Measurements from ENCODE around the gene SHISA5. TPM values are rescaled to one million over a fixed set of nuclear protein-coding genes. Genes with fewer than 3 reads are reported as not detected.

Gene SHISA5
- total and polyA plus RNA-seq, 10 of the 15 experiments (the other 5 are each of a cell fraction or from before 2014, with no cell fraction given), result 17.1 to 148 (median 67.3) TPM

- TF ChIP-seq USF1 (IDR thresholded peaks at IDR 0.05; ENCODE audit: borderline replicate concordance, extremely low read length, insufficient read depth, low read depth, low read length) (no peak), POU2F2 (IDR thresholded peaks at IDR 0.05; ENCODE audit: borderline replicate concordance, low read depth, low read length) (peak; percentile 14; the same call in 1 of the 3 replicates), CHD1 (IDR thresholded peaks at IDR 0.05; ENCODE audit: low read depth, low read length) (no peak), RB1 (IDR thresholded peaks at IDR 0.05; ENCODE audit: borderline replicate concordance) (peak; percentile 97), YBX1 (IDR thresholded peaks at IDR 0.05) (no peak), EP300 (IDR thresholded peaks at IDR 0.05; ENCODE audit: borderline replicate concordance in 1 of 2, control insufficient read depth in 1 of 2, low read depth in 2 of 2, low read length in 2 of 2) (no peak), RELB (IDR thresholded peaks at IDR 0.05; ENCODE audit: low read depth) (peak; percentile 87), BMI1 (IDR thresholded peaks at IDR 0.05; ENCODE audit: borderline replicate concordance) (no peak), FOXK2 (IDR thresholded peaks at IDR 0.05) (no peak), E2F4 (IDR thresholded peaks at IDR 0.05; ENCODE audit: low read depth, low read length) (peak; percentile 82), ELK1 (IDR thresholded peaks at IDR 0.05; ENCODE audit: low read depth, low read length) (no peak), PAX8 (IDR thresholded peaks at IDR 0.05) (no peak), SREBF2 (IDR thresholded peaks at IDR 0.05; ENCODE audit: low read length) (no peak), ESRRA (IDR thresholded peaks at IDR 0.05; ENCODE audit: low read length) (no peak), NR2C2 (IDR thresholded peaks at IDR 0.05; ENCODE audit: borderline replicate concordance, control insufficient read depth, insufficient read length, low read depth) (no peak), PAX5 (IDR thresholded peaks at IDR 0.05; ENCODE audit: borderline replicate concordance, low read depth, low read length) (no peak), YY1 (IDR thresholded peaks at IDR 0.05; ENCODE audit: low read depth, low read length) (peak; percentile 70; the same call in 1 of the 2 replicates), BACH1 (IDR thresholded peaks at IDR 0.05; ENCODE audit: borderline replicate concordance) (peak; percentile 74), E2F8 (IDR thresholded peaks at IDR 0.05; ENCODE audit: low read depth, partially characterized antibody) (no peak), HSF1 (IDR thresholded peaks at IDR 0.05; ENCODE audit: low read depth, low read length) (no peak; the same call in 1 of the 2 replicates)
Observed at GRCh38 chr3:48446425-48447193, 57.4 kb downstream of the SHISA5 start, which contains the start of gene ATRIP (continued).
